Measurements from ENCODE around the gene PI4K2A.

DNA sequence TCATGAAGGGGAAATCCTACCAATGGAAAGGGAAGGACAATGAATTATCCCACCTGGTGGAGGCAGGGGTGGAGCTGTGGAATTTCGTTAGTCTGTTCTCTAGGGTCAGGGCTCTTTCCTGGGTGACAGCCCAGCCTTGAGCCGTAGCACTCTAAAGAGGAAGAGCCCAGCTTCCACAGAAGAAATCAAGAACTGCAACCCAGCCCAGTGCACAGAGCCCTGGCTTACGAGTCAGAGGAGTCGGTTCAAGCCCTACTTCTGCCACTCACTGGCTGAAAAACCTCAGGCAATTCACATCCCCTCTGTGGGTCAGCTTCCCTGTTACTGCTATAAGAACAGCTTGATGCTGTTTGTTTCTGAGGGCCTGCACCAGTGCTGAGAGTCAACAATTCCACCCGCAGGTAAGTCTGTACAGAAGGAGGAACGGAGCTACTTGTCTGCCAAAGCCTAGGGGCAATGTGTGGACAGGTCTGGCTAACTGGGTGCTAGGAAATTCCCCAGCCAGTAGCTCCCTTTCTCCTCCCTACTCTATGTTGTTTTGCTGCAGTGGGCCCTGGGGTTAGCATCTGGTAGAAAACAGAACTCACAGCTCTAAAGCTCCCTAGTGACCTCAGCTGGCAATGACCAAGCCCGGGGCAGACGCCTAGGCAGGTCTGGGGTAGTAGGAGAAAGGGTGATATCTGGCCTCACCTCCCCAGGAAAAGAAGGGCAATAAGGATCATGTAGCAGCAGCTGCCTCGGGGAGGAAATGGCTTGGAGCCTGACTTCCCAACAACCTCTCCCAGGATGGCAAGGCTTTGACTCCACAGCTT, 43.3 kb downstream of the PI4K2A start:
- no peak for TF ChIP-seq POLR2A (IDR thresholded peaks at IDR 0.05)
- TF ChIP-seq, protein P1, sequence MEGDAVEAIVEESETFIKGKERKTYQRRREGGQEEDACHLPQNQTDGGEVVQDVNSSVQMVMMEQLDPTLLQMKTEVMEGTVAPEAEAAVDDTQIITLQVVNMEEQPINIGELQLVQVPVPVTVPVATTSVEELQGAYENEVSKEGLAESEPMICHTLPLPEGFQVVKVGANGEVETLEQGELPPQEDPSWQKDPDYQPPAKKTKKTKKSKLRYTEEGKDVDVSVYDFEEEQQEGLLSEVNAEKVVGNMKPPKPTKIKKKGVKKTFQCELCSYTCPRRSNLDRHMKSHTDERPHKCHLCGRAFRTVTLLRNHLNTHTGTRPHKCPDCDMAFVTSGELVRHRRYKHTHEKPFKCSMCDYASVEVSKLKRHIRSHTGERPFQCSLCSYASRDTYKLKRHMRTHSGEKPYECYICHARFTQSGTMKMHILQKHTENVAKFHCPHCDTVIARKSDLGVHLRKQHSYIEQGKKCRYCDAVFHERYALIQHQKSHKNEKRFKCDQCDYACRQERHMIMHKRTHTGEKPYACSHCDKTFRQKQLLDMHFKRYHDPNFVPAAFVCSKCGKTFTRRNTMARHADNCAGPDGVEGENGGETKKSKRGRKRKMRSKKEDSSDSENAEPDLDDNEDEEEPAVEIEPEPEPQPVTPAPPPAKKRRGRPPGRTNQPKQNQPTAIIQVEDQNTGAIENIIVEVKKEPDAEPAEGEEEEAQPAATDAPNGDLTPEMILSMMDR (IDR thresholded peaks at IDR 0.05), result no peak
- TF ChIP-seq EP300 (IDR thresholded peaks at IDR 0.05), result no peak
- TF ChIP-seq POLR2AphosphoS5 (IDR thresholded peaks at IDR 0.05), result peak; percentile 24

Measured in gastroesophageal sphincter (tissue), 3 donors.